Fibroblast of peridontal ligament (primary cell): ENCODE results near the gene PCBP1.
A peak's percentile ranks its signal among the peaks of the same experiment; 100 is the strongest.
"Not testable (repeated sequence)": the region's sequence is repeated elsewhere in the genome, so short reads cannot be mapped to it uniquely, and the experiment has no call there.

Experiments
- DNase-seq: peaks from one replicate; pipeline ENCODE4 v3.0.0-alpha.2; 2010; ENCODE audit errors: extremely low read depth

PCBP1 gene

DNA sequence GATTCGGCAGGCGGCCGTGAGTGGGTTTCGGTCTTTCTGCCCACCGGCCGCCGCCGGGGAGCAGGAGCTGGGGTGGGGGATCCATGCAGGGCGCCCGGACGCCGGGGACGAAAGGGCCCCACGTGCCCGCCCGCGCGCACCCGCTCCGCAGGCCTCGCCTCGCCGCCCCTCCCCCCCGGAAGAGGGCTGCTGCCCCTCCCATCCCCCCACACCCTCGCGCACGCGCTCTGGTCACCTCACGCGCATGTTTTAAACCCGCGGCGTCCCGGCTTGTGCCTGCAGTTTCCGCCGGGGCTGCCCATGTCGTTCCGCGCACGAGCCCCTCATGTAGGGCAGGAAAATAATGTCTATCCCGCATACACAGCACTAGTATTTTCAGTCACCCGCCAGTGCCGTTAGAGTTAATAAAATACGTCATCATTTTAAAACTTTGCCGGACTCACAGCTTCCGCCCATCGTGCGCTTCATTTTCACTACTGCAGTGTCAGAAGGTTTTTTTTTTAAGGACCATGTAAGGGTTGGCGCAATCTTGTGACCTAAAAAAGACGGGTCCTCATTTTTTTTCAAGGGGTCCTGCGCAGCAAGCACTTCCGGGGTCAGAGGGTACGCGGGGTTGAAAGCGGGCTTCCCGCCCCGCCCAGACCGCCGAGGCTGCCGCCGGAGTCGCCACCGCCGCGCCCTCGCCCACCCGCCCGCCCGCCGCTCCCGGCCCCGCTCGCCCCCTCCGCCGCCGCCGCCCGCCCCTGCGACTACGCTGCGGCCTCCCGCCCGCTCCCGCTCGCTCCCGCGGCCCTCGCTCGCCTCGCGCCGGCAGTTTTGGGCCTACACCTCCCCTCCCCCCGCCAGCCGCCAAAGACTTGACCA lies at the start of gene PCBP1:
PCBP1 (plus strand) TSS at position 640 of the 864 bp plus-strand sequence. CDS start 267 bp downstream, outside the sequence.
- peak; percentile 96 for DNase-seq

DNA sequence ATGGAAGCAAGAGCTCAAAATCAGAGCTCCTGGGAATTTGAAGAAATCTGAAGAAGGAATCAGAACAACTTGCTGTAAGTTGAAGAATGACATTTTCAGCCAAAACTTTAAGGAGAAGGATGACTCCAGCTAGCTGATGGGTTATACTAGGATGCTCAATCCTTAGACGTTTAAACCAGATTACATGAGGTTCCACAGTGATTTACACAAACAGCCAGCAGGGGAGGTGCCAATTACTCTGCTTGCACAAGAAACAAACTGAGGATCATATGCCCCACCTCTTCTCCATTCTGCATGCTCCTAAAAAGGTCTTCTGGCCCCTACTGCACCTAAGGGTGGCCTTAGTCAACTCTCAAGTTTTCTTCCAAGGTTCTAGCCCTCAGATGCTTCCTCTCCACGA lies 47.9 kb upstream of the PCBP1 start:
- peak; percentile 38 for DNase-seq

DNA sequence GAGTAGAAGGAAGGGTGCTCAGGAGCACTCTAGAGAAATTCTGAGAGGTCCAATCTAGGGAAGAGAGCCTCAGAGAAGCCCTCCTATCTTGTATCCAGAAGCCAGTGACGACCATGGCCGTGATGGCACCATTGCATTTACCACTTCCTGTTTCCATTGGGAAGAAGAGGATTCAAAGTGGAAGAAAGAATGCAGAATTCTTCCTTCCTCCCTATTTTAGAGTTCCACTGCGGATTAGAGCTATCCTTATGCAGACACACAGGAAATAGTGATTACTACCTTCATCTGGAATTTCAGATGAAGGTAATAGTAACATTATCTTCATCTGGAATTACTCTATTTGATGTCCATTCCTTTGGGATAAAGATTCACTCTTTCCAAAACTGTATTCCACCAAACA lies 45.6 kb upstream of the PCBP1 start:
- DNase-seq = no peak

DNA sequence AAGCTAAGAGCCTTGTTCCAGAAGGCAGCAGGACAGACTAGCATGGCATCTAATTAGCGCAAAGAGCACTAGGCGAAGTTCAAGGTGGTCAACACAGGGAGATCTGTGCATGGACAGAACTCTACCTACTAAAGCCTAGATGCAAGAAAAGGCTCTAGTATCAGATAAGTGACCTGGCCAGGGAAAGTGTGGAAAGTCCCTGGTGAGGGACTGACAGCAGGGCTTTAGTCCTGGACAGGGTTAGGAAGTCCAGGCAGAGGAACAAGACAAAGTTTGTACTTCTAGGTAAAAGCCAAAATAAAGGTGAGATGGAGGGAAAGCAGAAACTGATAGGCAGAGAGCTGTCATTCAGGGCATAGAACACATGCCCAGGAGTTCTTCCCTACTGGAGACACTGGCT lies 45.0 kb upstream of the PCBP1 start:
- no peak for DNase-seq

DNA sequence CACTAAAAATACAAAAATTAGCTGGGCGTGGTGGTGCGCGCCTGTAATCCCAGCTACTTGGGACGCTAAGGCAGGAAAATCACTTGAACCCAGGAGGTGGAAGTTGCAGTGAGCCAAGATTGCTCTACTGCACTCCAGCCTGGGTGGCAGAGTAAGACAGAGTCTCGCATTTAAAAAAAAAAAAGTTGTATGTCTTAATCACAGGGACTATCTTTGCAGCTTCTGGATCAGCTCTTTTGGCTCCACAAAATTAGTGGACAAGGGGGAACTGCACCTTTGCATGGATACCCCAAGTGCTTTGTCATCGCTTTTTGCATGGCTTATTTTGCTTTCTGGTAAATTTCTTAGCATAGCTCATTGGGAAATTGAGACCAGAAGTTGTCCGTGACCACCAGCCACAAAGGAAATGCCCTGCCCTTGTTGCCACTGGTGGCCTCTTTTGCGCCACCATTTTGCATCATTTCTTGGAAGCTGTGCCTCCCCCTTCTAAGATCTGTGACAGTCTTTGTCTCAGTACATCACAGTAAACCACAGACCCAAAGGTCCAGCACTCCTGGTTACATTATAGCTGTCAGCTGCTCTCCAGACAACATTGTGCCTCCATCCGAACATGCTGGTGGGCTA lies 43.9 kb upstream of the PCBP1 start:
- no peak for DNase-seq

DNA sequence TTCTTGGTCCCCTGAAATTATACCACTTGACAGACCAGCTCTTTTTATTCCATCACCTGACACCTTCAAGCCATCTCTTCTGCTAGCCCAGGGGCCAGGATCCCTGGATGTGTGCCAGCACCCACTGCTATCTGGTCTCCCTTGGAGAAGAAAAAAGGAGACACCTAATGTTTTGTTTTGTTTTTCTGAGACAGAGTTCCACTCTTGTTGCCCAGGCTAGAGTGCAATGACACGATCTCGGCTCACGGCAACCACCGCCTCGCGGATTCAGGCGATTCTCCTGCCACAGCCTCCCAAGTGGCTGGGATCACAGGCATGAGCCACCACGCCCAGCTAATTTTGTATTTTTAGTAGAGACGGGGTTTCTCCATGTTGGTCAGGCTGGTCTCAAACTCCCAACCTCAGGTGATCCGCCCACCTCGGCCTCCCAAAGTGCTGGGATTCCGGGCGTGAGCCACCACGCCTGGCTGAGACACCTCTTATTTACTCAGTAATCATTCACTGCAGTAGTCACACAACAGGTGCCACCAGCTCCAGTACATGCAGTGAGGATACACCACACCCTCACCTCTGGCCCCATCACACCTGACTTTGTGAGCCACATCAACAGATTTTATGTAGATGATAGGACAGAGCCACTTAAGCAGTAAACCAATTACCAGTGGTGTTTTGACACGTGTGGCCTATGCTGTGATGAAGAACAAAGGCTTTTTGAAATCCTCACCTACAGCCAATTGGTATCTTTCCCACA lies 42.8 kb upstream of the PCBP1 start:
- DNase-seq = no peak

DNA sequence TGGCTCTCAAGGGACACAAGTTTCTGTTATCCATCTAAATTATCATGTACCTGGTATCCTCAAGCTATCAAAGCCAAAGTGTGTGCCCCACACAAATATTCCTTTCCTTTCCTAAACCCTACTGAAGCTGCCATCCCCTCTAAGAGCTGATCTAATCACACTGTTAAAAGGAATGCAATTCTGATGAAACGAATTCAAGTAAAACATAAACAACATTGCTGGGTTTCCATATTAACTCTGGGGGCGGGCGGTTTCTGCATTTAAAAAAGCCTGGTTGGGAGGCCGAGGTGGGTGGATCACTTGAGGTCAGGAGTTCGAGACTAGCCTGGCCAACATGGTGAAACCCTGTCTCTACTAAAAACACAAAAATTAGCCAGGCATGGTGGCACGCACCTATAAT lies 41.9 kb upstream of the PCBP1 start:
- DNase-seq = no peak

DNA sequence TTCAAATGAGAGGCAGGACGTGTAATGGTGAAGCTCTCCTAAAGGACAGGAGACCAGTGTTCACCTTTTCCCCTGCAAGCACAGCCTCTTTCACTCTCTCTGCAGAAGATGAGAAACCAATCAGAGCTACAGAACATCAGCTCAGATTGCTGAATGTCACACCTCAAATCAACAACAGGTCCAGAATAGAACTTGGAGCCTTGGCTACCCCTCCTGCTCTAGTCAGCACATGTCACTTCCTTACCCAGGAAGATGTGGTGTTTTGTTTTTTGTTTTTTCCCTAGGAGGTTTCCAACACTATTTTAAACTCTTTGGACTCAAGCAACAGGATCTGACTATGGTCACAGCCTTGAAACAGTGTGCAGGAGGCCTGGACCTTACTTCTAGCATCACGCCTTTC lies 41.3 kb upstream of the PCBP1 start:
- no peak for DNase-seq

DNA sequence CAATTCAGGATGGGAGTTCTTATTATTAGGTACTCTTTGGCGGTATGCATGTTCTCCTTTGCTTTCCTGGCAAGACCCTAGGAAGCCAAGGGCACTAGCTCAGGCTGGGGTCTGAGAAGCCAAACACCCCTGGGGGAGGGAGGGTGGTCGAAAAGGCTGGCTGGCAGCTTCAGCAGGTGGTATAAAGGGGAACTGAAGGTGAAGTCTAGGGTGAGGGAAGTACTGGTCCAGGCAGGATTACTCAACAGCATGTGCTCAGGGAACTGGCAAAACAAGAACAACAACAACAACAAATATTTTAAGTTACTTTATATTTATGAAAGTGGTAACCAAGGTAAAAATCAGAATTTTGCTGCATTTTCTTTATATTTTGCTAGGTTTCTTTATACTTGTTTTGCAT lies 40.7 kb upstream of the PCBP1 start:
- no peak for DNase-seq

DNA sequence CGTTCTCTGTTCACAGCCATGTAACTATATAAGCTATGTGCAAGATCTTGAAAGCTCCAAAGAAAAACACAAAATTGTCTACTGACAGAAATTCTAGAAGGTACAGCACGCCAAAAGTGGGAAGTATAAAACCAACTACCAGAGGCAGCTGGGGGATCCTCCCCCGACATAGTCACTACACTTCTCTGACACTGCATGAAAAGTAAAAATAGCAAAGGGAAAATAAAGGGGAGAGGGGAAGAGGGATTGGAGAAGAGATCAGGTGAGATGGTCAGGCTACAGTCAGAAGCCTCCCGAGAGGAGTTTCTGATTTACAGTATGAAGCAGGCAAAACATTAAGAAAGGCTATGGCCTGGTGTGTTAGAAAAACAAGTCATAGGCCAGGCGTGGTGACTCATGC lies 39.8 kb upstream of the PCBP1 start:
- DNase-seq = no peak

DNA sequence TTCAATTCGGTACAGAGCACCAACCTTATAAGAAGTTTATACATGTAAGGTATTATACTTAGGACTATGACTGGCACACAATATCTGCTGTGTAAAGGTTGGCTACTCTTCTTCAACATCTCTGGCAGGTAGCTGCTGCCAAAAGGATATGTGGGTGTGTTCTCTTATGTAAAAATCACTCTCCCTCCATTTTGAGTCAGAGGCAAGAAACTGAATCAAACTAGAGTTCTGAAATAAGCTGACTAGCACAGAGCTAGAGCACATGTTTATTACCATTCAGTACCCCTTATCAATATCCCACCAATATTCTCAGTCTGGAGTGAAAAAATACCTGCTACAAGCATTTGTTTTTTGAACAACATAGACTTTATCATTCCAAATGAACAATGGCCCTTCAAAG lies 38.0 kb upstream of the PCBP1 start:
- DNase-seq = no peak

DNA sequence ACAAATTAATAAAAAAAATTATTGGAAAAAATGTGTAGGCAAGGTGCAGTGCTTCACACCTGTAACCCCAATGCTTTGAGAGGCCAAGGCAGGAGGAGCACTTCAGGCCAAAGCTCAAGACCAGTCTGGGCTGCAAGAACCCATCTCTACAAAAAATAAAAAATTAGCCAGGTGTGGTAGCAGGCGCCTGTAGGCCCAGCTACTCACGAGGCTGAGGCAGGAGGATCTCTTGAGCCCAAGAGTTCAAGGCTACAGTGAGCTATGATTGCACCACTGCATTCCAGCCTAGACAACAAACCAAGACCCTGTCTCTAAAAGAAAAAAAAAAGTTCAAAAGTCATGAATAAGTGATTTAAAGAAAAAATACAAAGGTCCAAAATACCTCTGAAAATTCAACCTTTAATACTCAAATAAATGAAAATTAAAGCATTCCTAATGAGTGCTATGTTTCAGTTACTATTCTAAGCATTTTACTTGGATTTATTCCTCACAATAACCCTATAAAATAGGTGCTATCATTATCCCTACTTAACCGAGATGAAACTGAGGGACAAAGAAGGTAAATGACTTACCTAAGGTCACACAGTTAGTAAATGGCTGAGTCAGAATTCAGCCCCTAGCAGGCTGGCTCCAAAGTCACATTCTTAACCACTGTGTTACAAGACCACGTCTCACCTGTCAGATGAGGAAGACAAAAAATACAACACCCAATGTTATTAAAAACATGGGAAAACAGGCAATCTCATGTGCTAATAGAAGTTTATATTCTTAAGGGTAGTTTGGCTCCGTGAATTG lies 36.4 kb upstream of the PCBP1 start:
- DNase-seq = no peak

DNA sequence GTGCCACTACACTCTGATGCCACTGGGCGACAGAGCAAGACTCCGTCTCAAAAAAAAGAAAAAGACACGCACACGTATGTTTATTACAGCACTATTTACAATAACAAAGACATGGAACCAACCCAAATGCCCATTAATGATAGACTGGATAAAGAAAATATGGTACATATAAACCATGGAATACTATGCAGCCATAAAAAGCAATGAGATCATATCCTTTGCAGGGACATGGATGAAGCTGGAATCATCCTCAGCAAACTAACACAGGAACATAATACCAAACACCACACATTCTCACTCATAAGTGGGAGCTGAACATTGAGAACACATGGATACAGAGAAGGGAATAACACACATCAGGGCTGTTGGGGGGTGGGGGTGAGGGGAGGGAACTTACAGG lies 32.0 kb upstream of the PCBP1 start:
- DNase-seq = not testable (repeated sequence)

DNA sequence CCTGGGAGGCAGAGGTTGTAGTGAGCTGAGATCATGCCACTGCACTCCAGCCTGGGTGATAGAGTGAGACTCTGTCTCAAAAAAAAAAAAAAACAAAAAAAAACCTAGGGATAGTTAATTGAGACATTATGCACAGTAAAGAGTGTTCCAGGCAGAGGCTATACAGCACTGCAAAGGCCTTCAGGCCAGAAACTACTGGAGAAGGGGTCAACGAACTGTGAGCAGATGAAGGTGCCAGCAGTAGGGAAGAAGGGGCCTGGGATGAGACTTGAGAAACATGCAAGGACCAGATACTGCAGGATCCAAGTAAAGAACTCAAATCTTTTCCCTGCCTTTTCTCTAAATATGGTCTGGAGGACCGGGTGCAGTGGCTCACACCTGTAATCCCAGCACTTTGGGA lies 26.0 kb upstream of the PCBP1 start:
- DNase-seq = no peak

DNA sequence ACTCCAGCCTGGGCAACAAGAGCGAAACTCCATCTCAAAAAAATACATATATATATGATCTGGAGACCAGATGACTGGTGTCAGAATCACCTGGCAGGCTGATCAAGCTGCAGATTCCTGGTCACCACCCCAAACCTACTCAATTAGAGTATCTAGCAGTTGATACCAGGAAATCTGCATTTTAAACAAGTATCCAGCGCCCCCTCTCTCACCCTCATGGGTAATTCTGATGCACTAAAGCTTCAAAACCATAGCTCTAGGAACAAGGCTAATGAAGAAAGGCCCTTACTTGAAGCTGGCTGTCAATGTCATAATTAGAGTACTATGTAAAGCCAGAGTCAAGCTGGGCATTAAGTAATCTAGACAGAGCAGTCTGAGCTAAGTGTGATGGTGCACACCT lies 25.0 kb upstream of the PCBP1 start:
- no peak for DNase-seq

DNA sequence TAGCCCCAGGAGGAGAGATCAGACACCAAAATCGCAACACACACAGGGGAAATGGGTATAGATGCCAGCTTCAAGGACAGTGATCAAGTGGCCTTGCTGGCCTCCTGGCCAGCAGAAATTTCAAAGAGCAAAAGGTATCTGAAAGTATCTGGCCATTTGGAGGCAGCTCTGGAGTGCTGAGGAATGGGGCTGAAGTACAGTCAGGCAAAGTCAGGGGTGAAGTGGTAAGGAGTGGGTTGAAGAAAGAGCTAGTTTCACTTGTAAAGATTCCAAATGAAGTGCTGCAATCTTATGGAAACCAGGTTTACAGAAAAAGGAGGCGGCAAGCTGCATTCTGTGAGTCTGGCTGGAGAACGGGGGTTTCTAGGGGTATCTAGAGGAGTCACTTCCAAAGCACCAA lies 19.2 kb upstream of the PCBP1 start:
- DNase-seq = peak; percentile 20

DNA sequence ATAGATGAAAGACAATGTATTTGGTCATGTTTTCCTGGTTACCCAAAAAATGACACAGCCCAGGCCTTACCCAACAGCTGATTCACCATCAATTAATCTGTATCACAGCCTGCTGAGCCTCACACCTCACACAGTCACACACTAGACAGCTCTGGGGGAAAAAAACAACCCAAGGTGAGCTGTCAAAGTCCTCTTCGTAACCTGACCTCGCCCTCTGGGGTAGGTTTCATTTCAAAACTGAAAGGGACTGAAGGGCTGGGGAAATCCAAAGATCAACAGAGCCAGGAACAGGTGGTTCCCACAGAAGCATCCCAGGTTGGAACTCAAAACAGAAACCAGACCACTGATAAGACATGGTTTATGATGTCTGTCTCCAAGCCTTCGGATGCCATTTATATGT lies 18.2 kb upstream of the PCBP1 start:
- no peak for DNase-seq

DNA sequence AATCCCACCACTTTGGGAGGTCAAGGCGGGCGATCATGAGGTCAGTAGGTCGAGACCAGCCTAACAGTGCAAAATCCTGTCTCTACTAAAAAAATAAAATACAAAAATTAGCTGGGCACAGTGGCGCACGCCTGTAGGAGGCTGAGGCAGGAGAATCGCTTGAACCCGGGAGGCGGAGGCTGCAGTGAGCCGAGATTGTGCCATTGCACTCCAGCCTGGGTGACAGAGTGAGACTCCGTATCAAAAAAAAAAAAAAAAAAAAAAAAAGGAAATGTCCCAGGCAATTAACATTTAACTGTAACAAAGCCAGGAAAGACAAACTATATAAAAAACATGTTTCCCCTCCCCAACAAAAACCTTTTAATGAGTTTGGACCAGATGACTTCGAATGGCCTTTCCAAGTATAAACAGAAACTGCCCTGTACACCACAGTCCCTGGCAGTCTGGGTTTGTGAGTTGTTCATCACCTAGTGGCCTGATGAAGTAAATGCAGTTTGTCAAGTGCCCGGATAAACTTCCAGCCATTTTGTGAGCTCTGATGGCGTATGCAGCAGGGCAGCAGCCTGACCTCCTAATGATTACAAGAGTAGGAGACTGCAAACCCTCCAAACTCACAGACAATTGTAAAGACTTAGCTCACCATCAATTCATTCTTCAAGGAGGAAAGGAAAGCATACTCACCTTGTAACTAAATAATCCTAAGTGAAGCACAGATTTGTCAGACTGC lies 16.6 kb upstream of the PCBP1 start:
- DNase-seq = peak; percentile 94

DNA sequence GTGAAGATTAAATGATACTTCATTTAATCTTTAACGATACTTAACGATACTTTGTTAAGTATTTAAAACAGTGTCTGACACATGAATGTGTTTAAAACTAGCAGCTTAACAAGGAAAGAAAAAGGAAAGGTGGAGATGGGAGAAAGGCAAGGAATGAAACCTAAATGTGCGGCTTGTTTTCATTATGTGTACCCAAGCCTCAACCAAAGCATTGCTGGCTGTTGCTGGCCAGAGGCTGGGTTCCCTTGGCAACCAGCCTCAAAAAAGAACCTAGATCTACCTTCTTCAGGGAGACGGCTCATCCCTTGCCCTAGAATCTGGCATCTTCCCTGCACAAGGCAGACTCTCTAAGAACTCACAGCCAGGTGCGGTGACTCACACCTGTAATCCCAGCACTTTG lies 13.8 kb upstream of the PCBP1 start:
- no peak for DNase-seq

DNA sequence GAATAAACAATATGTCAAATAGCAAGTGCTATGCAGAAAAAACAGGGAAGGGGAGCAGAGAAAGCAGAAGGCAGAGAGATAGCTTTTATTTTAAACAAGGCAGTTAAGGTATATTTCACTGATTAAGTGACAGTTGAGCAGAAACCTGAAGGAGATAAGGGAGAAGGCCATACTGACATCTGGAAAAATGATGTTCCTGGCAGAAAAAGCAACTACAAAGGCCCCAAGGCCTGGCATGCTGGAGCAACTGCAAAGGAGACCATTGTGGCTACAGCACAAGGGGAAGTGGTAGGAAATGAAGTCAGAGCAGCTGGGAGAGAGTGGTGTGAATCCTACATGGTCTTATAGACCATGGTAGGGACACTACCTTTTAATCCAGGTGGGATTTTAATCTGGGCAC lies 8.9 kb upstream of the PCBP1 start:
- DNase-seq = no peak

DNA sequence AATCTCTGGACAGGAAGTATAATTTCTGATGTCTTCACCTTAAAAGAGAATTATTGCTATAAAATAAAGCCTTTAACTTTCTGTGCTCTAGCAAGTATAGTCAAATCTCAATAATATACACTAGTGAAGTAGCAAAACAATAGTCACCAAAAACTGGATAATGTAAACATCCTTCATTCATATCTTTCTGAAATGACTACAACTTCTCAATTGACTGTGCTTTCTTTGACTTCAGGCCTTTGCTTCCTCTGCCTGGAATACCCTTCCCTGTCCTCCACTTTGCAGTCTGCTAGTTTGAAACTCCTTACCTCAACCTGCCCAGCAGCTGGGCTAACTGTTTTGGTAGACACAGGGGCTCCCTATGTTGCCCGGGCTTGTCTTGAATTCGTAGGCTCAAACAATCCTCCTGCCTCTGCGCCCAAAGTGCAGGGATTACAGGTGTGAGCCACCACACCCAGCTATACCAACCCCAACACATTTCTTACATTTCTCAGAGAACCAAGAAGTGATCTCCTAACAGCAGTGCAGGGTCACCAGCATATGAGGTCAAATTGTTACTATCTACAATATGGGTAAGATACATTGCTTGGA lies 6.6 kb upstream of the PCBP1 start:
- DNase-seq = no peak
